Measurements from ENCODE around the gene ERMAP.

DNA sequence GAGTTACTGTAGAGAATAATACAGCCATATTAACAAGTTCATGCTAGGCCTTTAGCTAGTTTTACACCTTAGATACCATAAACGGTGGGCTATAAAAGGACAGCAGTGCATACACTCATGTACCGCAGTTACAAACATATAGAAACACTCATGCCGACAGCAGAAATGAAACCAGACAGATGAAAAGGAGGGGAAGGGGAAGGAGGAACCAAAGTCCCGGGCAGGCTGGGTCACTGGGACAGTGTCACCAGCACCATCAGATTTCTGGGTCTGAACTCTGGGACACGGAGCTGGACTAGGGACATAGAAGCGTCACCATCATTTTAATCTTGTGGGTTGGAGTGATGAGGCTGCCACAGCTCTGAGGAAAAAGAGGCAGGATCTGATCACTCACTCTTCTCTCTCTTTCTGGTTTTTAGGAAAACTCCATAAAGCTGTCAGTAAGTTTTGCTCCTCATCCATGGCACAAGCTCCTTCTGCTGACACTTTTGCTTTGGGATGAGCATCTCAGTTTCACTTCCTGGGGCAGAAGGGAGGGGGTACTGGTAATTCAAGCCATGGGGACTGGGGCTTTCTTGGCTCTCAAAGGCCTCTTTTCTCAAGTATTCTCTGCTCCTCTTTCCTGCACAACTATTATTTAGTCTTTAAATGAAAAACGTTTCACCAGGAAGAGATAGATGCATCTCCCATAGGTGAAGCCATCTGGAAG is 21.7 kb downstream of the ERMAP start:
- TF ChIP-seq, protein P1, sequence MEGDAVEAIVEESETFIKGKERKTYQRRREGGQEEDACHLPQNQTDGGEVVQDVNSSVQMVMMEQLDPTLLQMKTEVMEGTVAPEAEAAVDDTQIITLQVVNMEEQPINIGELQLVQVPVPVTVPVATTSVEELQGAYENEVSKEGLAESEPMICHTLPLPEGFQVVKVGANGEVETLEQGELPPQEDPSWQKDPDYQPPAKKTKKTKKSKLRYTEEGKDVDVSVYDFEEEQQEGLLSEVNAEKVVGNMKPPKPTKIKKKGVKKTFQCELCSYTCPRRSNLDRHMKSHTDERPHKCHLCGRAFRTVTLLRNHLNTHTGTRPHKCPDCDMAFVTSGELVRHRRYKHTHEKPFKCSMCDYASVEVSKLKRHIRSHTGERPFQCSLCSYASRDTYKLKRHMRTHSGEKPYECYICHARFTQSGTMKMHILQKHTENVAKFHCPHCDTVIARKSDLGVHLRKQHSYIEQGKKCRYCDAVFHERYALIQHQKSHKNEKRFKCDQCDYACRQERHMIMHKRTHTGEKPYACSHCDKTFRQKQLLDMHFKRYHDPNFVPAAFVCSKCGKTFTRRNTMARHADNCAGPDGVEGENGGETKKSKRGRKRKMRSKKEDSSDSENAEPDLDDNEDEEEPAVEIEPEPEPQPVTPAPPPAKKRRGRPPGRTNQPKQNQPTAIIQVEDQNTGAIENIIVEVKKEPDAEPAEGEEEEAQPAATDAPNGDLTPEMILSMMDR (IDR thresholded peaks at IDR 0.05; ENCODE audit: insufficient read depth, low read length): no peak
- no peak for TF ChIP-seq POLR2AphosphoS5 (IDR thresholded peaks at IDR 0.05; ENCODE audit: low read depth)
- no peak for TF ChIP-seq SPI1 (IDR thresholded peaks at IDR 0.05; ENCODE audit: borderline replicate concordance, low read depth)

All from HL-60 (cell line).